Heart left ventricle (tissue), 16 donors: ENCODE data around the gene PMEL. TPM values are rescaled to one million over a fixed set of nuclear protein-coding genes. Genes with fewer than 3 reads are reported as not detected.

Experiments used
- ATAC-seq, 4 donors: fragments of 200-7000 bp; cut with Tn5 transposase; one replicate each; pipeline ENCODE4 v1.9.1; 2020 to 2022; ENCODE audit warnings: moderate library complexity in 4 of 4, mild to moderate bottlenecking in 3 of 4, moderate number of reproducible peaks in 1 of 4
- DNase-seq, 5 donors: peaks; one replicate each; pipeline ENCODE4 v3.0.0-alpha.2; 2020
- H3K27ac ChIP-seq, 12 donors: fragments of 200-600 bp; sonication (generic) in 4 of 12; one replicate each; pipeline versions ENCODE4 v1.5.0 to v1.8.0; 2016 to 2022; ENCODE audit warnings: mild to moderate bottlenecking in 2 of 12
- H3K27me3 ChIP-seq, 9 donors: fragments of 200-600 bp; sonication (generic) in 2 of 9; one replicate each; pipeline versions ENCODE4 v1.5.1 to v1.8.0; 2016 to 2022; ENCODE audit warnings: mild to moderate bottlenecking in 3 of 9
- H3K36me3 ChIP-seq, 9 donors: fragments of 200-600 bp; sonication (generic) in 2 of 9; one replicate each; pipeline versions ENCODE4 v1.5.0 to v1.8.0; 2018 to 2022; ENCODE audit warnings: mild to moderate bottlenecking in 2 of 9
- H3K4me1 ChIP-seq, 12 donors: fragments of 200-600 bp; sonication (generic) in 4 of 12; one replicate each; pipeline versions ENCODE4 v1.5.0 to v1.8.0; 2016 to 2022; ENCODE audit warnings: mild to moderate bottlenecking in 3 of 12
- H3K4me3 ChIP-seq, 12 donors: fragments of 200-600 bp; sonication (generic) in 4 of 12; one replicate each; pipeline versions ENCODE4 v1.5.0 to v1.8.0; 2017 to 2022; ENCODE audit warnings: mild to moderate bottlenecking in 9 of 12, moderate library complexity in 4 of 12
- H3K9me3 ChIP-seq, 12 donors: fragments of 200-600 bp; sonication (generic) in 4 of 12; one replicate each; pipeline versions ENCODE4 v1.5.0 to v1.8.0; 2016 to 2022; ENCODE audit warnings: mild to moderate bottlenecking in 1 of 12
- POLR2A ChIP-seq, 2 donors: fragments of 450-650 bp; IDR thresholded peaks; one replicate each; pipeline ENCODE4 v1.6.1; 2017; ENCODE audit warnings: antibody characterized with exemption in 2 of 2, mild to moderate bottlenecking in 2 of 2, moderate library complexity in 2 of 2
- WGBS, 4 donors: extraction: QIAGEN DNeasy Blood & Tissue Kit in 2 of 4; methylation state at CpG; one replicate each; pipeline versions ENCODE4 v1.1.5 to v1.1.7; 2013 to 2018; 5-methylcytosine and 5-hydroxymethylcytosine counted together
- intact Hi-C, 10 donors: fragments of 100-400 bp; cut with DNase I; formaldehyde crosslinking; loops; one replicate each; pipeline versions ENCODE4 v1.11.1 to v1.14.2; 2022
- long read RNA-seq, 3 donors: library from polyadenylated mRNA; unstranded; transcript quantifications; one replicate each; pipeline ENCODE4 v2.0.0, GENCODE V29; 2020 to 2021
- polyA plus RNA-seq, 2 donors: library from polyadenylated mRNA; stranded (reverse); fragments of 200-250 nt; gene quantifications; one replicate each; pipeline ENCODE4 v1.2.3, GENCODE V29; 2013
- total RNA-seq, 9 donors: library from RNA; depleted of rRNA in 2 of 9; stranded (reverse); fragments of >200 nt in 2 of 9; fragmentation: NEBNext Ultra II Directional in 3 of 9; extraction: Animal tissue kit (Norgen Biotek cat#: 25700) in 3 of 9; gene quantifications; one replicate each; pipeline versions ENCODE4 v1.1.0 to v1.2.4, GENCODE V29; 2016 to 2023
- TF ChIP-seq, protein P1 (sequence below), 12 donors: fragments of 200-600 bp; sonication (generic) in 4 of 12; IDR thresholded peaks; one replicate each; pipeline versions ENCODE4 v1.5.0 to v1.8.0; 2018 to 2022; ENCODE audit warnings: antibody characterized with exemption in 12 of 12, mild to moderate bottlenecking in 5 of 12
- donor health status: ischemic (EF 13 %, LVEDD 7.1; RV severe dilation, severe dysfunction).
- donor health status: healthy with polysubstance abuse.
- donor health status: DM: no; HTN: yes; CAD: no.
- donor health status: DM: no; HTN: no; CAD: no.
- donor health status: ischemic (EF 25% LVEDD 6.9; RV normal size, moderate dysfunction).
- donor health status: ischemic (EF 25% LVEDD 5.7; RV mildly dilated, moderate dysfunction).
- donor health status: healthy.
- donor health status: DM: yes; HTN: yes; CAD: no.
- donor health status: ischemic (EF 35%, LVEDD 5.7; RV mildly dilated, moderate dysfunction).
- donor health status: nonischemic (EF 11% LVEDD 7.7; RV severe dilation, severe dysfunction).
- donor health status: DM: yes; HTN: yes; CAD: no.
- donor health status: PGD.
- donor health status: ischemic (EF 29% LVEDD 5.4; RV normal size, mild dysfunction).
- donor health status: nonischemic (EF 23%, LVEDD 6.1; RV moderate dilation, normal function).

Gene PMEL
- total RNA-seq (1 to 10 TPM in 3 of 9 donors, under 1 TPM in 5, not detected in 1; 0.56 to 1.3 (median 0.73) TPM), polyA plus RNA-seq (under 1 TPM; 0.23 to 0.49 TPM)
- long read RNA-seq, donor 1, partial matches to known transcripts = 0 of 1 reads
- long read RNA-seq, donor 1, other reads (novel, unspliced or antisense) = 1 of 1 reads
- long read RNA-seq, donor 2, partial matches to known transcripts = 0 of 5 reads
- long read RNA-seq, donor 2, other reads (novel, unspliced or antisense) = 2 of 5 reads
- long read RNA-seq, donor 3 = 0 reads

DNA sequence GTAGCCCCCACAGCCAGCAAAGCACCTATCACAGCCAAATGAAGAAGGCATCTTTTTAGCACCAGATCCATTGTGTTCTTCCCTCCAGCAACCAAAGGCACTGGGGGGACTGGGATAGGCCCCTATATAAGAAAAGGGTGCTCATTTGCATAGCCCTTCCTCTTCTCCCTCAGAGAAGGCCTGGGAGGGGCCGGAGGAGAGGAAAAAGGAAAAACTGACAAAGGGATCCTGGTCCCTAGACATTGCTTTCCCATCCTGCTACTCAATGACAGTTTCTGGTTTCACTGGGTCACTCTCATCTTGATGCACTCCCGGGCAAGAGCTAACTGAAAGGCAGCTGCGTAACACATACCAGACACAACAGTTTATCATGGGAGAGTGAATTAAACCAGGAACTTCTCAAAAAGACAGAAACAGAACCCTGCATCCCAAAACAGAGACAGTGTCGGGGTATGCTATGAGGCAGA lies at the start of gene PMEL:
Gene PMEL (minus strand): TSS at position 102 of the 467 bp plus-strand sequence. CDS start 31 bp downstream, at position 71.
- no peaks in the 10 kb centered on the region for H3K27me3 ChIP-seq
- no peaks in the 10 kb centered on the region for H3K9me3 ChIP-seq
- ATAC-seq = peak; percentile 6 to 29 (median 12)
- WGBS, 4 donors = 2 to 10% (median 8%) methylated on average over 4 of the region's 4 CpGs
- H3K27ac ChIP-seq = peak within 1 kb of the TSS in 11 of 12 donors; percentile 74 to 88 (median 81)
- DNase-seq = no peak
- intact Hi-C loops = loop anchor here in 2 of 10 donors (5.0 kb wide), 1 partner anchor 34 kb away; the partner anchor contains the start of gene DGKA (in 2 of the 2)
- peaks cover 0 to 8% (median 0%) of the 10 kb centered on the region in 9 donors for H3K36me3 ChIP-seq
- peaks cover 0 to 25% (median 14%) of the 10 kb centered on the region in 12 donors for H3K4me1 ChIP-seq
- H3K4me3 ChIP-seq = peak within 1 kb of the TSS; percentile 49 to 98 (median 76)
- TF ChIP-seq POLR2A (IDR thresholded peaks at IDR 0.05) = no peak
- TF ChIP-seq, protein P1, sequence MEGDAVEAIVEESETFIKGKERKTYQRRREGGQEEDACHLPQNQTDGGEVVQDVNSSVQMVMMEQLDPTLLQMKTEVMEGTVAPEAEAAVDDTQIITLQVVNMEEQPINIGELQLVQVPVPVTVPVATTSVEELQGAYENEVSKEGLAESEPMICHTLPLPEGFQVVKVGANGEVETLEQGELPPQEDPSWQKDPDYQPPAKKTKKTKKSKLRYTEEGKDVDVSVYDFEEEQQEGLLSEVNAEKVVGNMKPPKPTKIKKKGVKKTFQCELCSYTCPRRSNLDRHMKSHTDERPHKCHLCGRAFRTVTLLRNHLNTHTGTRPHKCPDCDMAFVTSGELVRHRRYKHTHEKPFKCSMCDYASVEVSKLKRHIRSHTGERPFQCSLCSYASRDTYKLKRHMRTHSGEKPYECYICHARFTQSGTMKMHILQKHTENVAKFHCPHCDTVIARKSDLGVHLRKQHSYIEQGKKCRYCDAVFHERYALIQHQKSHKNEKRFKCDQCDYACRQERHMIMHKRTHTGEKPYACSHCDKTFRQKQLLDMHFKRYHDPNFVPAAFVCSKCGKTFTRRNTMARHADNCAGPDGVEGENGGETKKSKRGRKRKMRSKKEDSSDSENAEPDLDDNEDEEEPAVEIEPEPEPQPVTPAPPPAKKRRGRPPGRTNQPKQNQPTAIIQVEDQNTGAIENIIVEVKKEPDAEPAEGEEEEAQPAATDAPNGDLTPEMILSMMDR (IDR thresholded peaks at IDR 0.05) = no peak

DNA sequence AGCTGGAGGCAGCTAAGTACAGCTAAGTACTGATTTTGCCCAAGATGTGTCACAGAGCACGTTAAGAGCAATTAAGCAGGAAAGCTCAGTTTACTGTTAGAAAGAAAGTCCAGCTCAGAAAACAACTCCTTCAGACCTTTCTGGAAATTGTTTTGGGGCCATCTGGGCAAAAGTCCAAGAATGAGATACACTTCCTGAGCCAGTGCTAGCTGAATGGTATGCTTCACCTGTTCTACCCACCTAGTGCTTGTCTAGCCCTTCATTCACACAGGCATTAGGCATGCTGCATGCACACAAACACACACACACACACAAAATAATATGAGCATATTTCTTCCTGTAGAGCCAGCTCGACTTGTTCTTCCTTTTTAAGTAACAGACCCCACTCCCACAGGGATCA lies 48.4 kb upstream of the PMEL start:
- no peak for ATAC-seq
- Histone ChIP-seq H3K27me3 (no peaks in the 10 kb centered on the region), H3K27ac (no peak overlapping the region), H3K36me3 (peaks cover 0 to 26% (median 10%) of the 10 kb centered on the region in 9 donors), H3K9me3 (no peaks in the 10 kb centered on the region), H3K4me3 (no peak overlapping the region), H3K4me1 (no peaks in the 10 kb centered on the region)
- TF ChIP-seq, protein P1 (IDR thresholded peaks at IDR 0.05) = no peak
- TF ChIP-seq POLR2A (IDR thresholded peaks at IDR 0.05) = no peak
- DNase-seq = no peak
- intact Hi-C loops = no loop called here
- 45 to 62% (median 52%) methylated on average over 2 of the region's 2 CpGs for WGBS, 4 donors

DNA sequence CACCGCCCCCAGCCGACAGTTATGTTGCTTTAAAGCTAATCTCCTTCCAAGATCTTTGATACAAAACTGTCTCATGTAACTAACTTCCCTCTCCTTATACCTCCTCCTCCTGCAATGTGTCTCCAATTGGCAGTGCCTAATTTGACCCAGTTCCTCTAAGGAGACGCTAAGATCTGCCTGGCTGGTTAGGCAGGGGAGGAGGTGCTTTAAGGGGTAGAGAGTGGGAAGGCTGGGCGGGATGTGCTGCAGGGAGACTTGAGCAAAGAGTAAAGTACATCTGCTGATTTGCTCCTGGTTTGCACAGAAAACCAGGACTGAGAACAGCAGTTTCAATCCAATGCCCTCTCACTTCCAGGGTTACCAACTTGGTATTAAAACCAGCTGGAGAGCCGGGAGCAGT lies 47.6 kb upstream of the PMEL start:
- DNase-seq = no peak
- H3K27me3 ChIP-seq = no peaks in the 10 kb centered on the region
- H3K27ac ChIP-seq = no peak overlapping the region
- H3K4me1 ChIP-seq = peaks cover 0 to 1% (median 0%) of the 10 kb centered on the region in 12 donors
- TF ChIP-seq, protein P1 (IDR thresholded peaks at IDR 0.05) = no peak
- TF ChIP-seq POLR2A (IDR thresholded peaks at IDR 0.05) = no peak
- H3K9me3 ChIP-seq = no peaks in the 10 kb centered on the region
- WGBS, 4 donors = 92 to 95% (median 94%) methylated on average over 5 of the region's 5 CpGs
- H3K4me3 ChIP-seq = no peak overlapping the region
- H3K36me3 ChIP-seq = peaks cover 0 to 21% (median 9%) of the 10 kb centered on the region in 9 donors
- intact Hi-C loops = no loop called here
- no peak for ATAC-seq

DNA sequence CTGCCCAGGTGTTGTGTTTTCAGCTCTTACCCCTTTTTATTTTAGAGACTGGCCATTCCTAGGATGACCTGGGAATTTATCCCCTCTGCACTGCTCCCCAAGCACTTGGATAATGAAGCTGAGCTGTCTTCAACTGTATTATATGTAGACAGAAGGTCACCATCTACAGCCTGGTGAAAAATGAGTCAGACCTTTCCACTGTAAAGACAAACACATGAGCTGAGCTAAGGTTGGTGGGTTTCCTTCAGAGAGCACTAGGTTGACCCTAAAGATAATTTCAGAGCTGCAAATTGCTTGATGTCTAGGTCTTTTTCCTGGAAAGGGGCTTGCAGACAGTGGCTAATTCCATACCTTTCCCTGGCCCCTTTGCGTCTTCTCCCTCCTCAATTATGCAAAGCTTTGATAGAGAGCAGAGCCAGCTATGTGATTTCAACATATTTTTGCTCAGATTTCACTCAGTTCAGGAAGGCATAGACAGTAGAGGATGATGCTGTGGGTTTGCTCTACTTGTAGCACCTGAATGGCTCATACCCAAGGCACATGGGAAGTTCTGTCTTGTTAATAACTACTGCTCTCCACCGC lies 45.8 kb upstream of the PMEL start:
- WGBS, 4 donors = 95 to 97% (median 95%) methylated on average over 2 of the region's 2 CpGs
- peaks cover 0 to 13% (median 0%) of the 10 kb centered on the region in 9 donors for H3K36me3 ChIP-seq
- no peak for DNase-seq

More for the DNA sequence above, 45.8 kb upstream of the PMEL start:
- H3K9me3 ChIP-seq = no peaks in the 10 kb centered on the region
- H3K27me3 ChIP-seq = no peaks in the 10 kb centered on the region
- no peak overlapping the region for H3K4me3 ChIP-seq
- H3K27ac ChIP-seq = no peak overlapping the region
- TF ChIP-seq, protein P1 (IDR thresholded peaks at IDR 0.05) = no peak
- no peak for TF ChIP-seq POLR2A (IDR thresholded peaks at IDR 0.05)
- ATAC-seq = no peak
- H3K4me1 ChIP-seq = peaks cover 0 to 14% (median 7%) of the 10 kb centered on the region in 12 donors
- intact Hi-C loops = no loop called here
